GM10266 (cell line): ENCODE results near the gene XRCC1.

Source experiments
- DNase-seq: peaks from one replicate; pipeline ENCODE4 v3.0.0; 2012; ENCODE audit errors: extremely low spot score
- CTCF ChIP-seq: IDR thresholded peaks from 2 replicates; pipeline ENCODE4 v1.5.1; 2012; ENCODE audit warnings: mild to moderate bottlenecking, low read depth; ENCODE audit not compliant: control insufficient read depth, insufficient read depth; ENCODE audit errors: missing control alignments

XRCC1 gene

DNA sequence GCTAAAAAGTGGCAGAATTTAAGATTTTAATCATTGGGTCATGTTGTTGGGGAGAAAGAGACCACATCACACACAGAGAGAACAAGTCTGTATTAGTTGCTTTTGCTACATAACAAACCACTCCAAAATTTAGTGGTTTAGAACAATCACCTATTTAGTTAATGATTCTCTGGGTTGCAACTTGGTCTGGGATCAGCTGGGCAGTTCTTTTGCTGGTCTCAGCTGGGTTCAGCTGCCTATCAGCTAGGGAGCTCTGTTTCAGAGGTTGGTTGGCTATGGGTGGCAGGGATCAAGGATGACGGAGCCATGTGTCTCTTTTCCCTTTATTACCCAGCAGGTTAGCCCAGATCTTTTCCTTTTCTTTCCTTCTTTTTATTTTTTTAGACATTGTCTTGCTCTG lies 9.2 kb upstream of the XRCC1 start:
- DNase-seq, result no peak
- TF ChIP-seq CTCF, result no peak

DNA sequence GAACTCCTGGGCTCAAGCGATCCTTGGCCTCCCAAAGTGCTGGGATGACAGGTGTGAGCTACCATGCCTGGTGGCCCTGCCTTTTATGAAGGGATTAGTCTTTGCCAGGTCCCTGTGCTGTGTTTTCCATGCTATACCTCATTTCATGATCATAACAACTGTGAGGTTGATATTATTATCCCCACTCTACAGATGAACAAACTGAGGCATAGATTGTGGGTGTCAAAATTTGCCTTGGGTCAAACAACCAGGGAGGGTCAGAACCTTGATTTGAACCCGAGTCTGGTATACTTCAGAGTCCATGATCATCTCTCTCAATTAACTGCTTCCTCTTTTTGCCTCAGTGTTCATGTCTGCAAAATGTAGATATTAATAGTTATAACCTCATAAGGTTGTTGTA lies 7.2 kb upstream of the XRCC1 start:
- no peak for TF ChIP-seq CTCF
- DNase-seq, result no peak

- no peak for TF ChIP-seq CTCF
- no peak for DNase-seq
These were observed 6.1 kb upstream of the XRCC1 start for GRCh38 chr19:43581467-43581866.

DNA sequence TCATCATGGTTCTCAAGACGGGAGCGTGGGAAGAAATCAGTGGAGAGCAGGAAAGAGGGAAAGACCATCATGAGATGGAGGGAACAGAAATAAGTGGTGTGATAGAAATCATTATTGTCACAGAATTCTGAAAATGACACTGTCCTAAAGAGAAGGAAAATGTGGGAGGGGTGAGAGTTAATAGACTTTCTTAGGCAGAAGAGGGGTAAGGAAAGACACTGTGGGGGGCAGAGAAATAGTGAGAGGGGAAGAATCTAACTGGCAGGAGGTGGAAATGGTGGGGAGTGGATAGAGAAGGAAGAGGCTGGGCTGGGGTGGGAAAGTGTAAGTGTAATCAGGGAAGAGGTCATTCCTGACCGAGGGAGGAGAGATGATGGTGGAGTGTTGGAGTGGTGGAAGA lies 3.5 kb upstream of the XRCC1 start:
- TF ChIP-seq CTCF, result no peak
- DNase-seq, result no peak

GRCh38 chr19:43575955-43576878 lies 890 bp upstream of the XRCC1 start:
- no peak for DNase-seq
- no peak for TF ChIP-seq CTCF

DNA sequence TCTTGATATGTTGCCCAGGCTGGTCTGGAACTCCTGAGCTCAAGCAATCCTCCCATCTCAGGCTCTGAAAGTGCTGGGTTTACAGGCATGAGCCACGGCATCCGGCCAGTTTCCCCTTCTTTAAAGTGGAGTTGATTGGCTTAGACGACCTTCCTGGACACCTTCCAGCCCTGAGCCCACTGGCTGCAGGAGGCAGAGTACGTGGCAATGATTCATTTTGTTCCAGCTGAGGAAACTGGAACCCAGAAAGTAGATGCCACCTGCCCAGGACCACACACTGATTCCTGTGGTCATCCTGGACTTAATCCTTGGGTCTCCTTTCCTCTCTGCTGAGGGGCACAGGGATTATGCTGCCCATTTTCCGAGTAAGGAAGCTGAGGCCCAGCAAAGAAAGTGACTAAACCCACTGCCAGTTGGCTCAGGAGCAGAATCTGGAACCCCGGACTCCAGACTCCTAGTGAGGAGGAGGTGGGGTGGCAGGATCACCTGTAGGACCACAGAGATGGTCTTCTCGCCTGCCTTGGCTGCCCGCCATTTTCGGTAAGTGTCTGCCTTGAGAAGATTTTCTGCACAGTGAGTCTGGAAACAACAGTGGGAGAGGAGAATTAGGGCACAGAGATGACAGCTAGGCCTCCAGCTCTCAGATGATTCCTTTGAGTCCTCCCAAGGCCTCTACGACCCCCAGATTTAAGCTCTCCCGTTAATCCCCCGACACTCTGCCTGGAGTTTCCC lies 737 bp downstream of the XRCC1 start:
- no peak for TF ChIP-seq CTCF
- no peak for DNase-seq

DNA sequence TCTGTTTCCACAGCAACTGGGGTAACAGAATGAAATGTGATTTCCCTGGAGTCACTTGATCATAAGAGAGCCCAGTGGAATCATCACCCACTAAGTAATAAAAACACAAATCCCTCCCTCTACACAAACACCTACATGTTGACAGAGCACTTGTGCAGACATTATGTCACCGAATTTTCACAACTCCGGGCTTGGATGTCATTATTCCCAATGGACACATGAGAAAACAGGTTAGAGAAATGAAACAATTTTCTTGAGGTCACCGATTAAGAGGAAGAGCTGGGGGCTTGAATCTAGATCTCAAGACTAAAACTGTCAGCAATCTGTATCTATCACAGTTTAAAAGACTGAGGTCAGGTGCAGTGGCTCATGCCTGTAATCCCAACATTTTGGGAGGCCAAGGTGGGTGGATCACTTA lies 3.1 kb downstream of the XRCC1 start:
- no peak for DNase-seq
- TF ChIP-seq CTCF, result no peak
